Measurements from ENCODE around the gene FGF8.

FGF8 gene

GRCh38 chr10:101816913-101817336 is 41.0 kb upstream of the FGF8 start:
- peak; percentile 57 for DNase-seq (ENCODE audit: low spot score)
- in situ Hi-C loops (cut with MboI; ENCODE audit: low pct_unique_long_range_greater_than_20kb, low sequenced_read_pairs, unreplicated experiment): no loop called here
- no peak for TF ChIP-seq CTCF (IDR thresholded peaks at IDR 0.05; ENCODE audit: extremely low read depth, insufficient read depth, missing control alignments)

GRCh38 chr10:101816376-101816775 is 40.5 kb upstream of the FGF8 start:
- in situ Hi-C loops (cut with MboI; ENCODE audit: low pct_unique_long_range_greater_than_20kb, low sequenced_read_pairs, unreplicated experiment): no loop called here
- TF ChIP-seq CTCF (IDR thresholded peaks at IDR 0.05; ENCODE audit: extremely low read depth, insufficient read depth, missing control alignments): no peak
- no peak for DNase-seq (ENCODE audit: low spot score)

GRCh38 chr10:101814466-101815071 is 38.7 kb upstream of the FGF8 start:
- TF ChIP-seq CTCF (IDR thresholded peaks at IDR 0.05; ENCODE audit: extremely low read depth, insufficient read depth, missing control alignments): no peak
- in situ Hi-C loops (cut with MboI; ENCODE audit: low pct_unique_long_range_greater_than_20kb, low sequenced_read_pairs, unreplicated experiment): no loop called here
- DNase-seq (ENCODE audit: low spot score): peak; percentile 70

- TF ChIP-seq CTCF (IDR thresholded peaks at IDR 0.05; ENCODE audit: extremely low read depth, insufficient read depth, missing control alignments): no peak
- DNase-seq (ENCODE audit: low spot score): no peak
- in situ Hi-C loops (cut with MboI; ENCODE audit: low pct_unique_long_range_greater_than_20kb, low sequenced_read_pairs, unreplicated experiment): no loop called here
Observed at GRCh38 chr10:101812606-101813005, 36.7 kb upstream of the FGF8 start.

GRCh38 chr10:101807158-101807557 is 31.2 kb upstream of the FGF8 start:
- in situ Hi-C loops (cut with MboI; ENCODE audit: low pct_unique_long_range_greater_than_20kb, low sequenced_read_pairs, unreplicated experiment): no loop called here
- DNase-seq (ENCODE audit: low spot score): no peak
- no peak for TF ChIP-seq CTCF (IDR thresholded peaks at IDR 0.05; ENCODE audit: extremely low read depth, insufficient read depth, missing control alignments)

- in situ Hi-C loops (cut with MboI; ENCODE audit: low pct_unique_long_range_greater_than_20kb, low sequenced_read_pairs, unreplicated experiment): no loop called here
- no peak for DNase-seq (ENCODE audit: low spot score)
- no peak for TF ChIP-seq CTCF (IDR thresholded peaks at IDR 0.05; ENCODE audit: extremely low read depth, insufficient read depth, missing control alignments)
Observed at GRCh38 chr10:101803511-101803910, 27.6 kb upstream of the FGF8 start.
